Mucosa of rectum (tissue), 2 donors: ENCODE results near the gene WDR18.

Source experiments
- H3K27ac ChIP-seq, 2 donors: one replicate each; pipeline ENCODE4 v1.7.0; 2013; ENCODE audit warnings: inconsistent platforms in 2 of 2, low read depth in 2 of 2, low read length in 2 of 2
- H3K27me3 ChIP-seq, 2 donors: one replicate each; pipeline ENCODE4 v1.7.0; 2013; ENCODE audit warnings: low read length in 2 of 2; ENCODE audit not compliant: control insufficient read depth in 2 of 2, insufficient read depth in 2 of 2
- H3K36me3 ChIP-seq, 2 donors: one replicate each; pipeline ENCODE4 v1.7.0; 2013; ENCODE audit warnings: low read length in 2 of 2; ENCODE audit not compliant: control insufficient read depth in 2 of 2, insufficient read depth in 2 of 2
- H3K4me1 ChIP-seq, 2 donors: one replicate each; pipeline ENCODE4 v1.7.0; 2013; ENCODE audit warnings: low read length in 2 of 2, mild to moderate bottlenecking in 1 of 2; ENCODE audit not compliant: control insufficient read depth in 2 of 2, insufficient read depth in 2 of 2
- H3K4me3 ChIP-seq, 2 donors: one replicate each; pipeline ENCODE4 v1.7.0; 2013; ENCODE audit warnings: low read length in 2 of 2
- H3K9ac ChIP-seq, 2 donors: one replicate each; pipeline ENCODE4 v1.7.0; 2013; ENCODE audit warnings: low read length in 2 of 2, low read depth in 1 of 2, mild to moderate bottlenecking in 1 of 2
- H3K9me3 ChIP-seq, 2 donors: one replicate each; pipeline ENCODE4 v1.7.0; 2013; ENCODE audit warnings: low read length in 2 of 2; ENCODE audit not compliant: control insufficient read depth in 2 of 2
- donor health status: healthy.
- donor health status: Normal muscosa, but diverticular disease.

Gene WDR18

DNA sequence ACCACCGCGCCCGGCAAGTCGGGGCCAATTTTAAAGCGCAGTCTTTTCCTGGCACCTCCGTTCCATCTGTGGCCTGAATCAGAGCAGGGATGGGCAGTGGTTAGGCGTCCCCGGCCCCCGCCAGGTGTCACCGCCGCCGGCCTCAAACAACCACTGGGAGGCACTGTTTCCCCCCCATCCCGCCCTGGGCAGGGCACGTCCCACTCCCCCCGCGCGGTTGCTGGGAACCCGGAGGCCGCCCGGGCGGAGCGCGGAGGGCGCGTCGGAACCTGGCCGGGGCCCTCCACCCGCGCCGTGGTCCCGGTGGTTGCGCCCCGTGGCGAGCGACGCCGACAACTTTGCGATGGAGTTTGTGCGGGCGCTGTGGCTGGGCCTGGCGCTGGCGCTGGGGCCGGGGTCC is 15.9 kb downstream of the WDR18 start, which contains the start of gene GRIN3B:
Gene GRIN3B (plus strand): TSS at position 325 of the 400 bp plus-strand sequence. CDS start 19 bp downstream, at position 344.
- H3K27me3 ChIP-seq: peaks cover 43 to 47% of the 10 kb centered on the region in 2 donors

DNA sequence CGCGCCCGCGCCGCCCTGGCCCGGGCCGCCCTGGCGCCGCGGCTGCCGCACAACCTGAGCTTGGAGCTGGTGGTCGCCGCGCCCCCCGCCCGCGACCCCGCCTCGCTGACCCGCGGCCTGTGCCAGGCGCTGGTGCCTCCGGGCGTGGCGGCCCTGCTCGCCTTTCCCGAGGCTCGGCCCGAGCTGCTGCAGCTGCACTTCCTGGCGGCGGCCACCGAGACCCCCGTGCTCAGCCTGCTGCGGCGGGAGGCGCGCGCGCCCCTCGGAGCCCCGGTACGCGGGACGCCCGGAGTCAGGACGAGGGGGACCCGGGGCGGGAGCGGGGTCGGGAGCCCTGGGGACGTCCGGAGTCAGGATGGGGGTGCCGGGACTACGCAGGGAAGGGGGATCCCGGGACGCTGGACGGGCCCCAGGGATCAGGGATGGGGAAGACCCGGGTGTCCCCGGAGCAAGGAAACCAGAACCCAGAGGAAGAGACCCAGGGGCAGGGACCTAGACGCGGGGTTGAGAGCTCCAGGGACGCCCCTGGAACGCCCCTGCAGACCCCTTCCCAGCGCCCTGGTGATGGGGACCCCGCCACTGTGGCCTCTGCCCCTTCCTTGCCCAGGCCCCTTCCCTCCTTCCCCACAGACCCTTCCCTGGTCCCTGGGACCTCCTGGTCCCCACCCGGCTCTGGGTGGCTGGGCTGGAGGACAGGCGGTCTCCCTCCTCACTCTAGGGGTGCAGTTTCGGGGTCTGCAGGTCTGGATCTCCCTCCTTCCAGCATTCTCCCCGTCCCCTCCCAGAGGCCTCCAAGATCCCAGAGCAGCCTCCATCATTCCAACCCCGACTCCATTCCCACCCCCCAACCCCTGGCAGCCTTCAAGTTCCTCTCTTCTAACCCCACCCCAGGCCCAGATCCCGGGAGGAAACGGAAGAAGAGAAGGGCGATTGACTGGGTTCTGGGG is 16.7 kb downstream of the WDR18 start:
- peaks cover 3 to 10% of the 10 kb centered on the region in 2 donors for H3K4me1 ChIP-seq
- no peak overlapping the region for H3K27ac ChIP-seq
- H3K9ac ChIP-seq: no peak overlapping the region
- H3K4me3 ChIP-seq: no peak overlapping the region
- H3K36me3 ChIP-seq: no peaks in the 10 kb centered on the region
- H3K9me3 ChIP-seq: no peaks in the 10 kb centered on the region
- H3K27me3 ChIP-seq: peaks cover 40 to 42% of the 10 kb centered on the region in 2 donors

More for the DNA sequence above, 15.9 kb downstream of the WDR18 start, which contains the start of gene GRIN3B:
- Histone ChIP-seq H3K9ac (no peak within 1 kb of the TSS), H3K36me3 (no peaks in the 10 kb centered on the region), H3K27ac (no peak within 1 kb of the TSS), H3K9me3 (no peaks in the 10 kb centered on the region), H3K4me3 (no peak within 1 kb of the TSS), H3K4me1 (peaks cover 5 to 10% of the 10 kb centered on the region in 2 donors)

DNA sequence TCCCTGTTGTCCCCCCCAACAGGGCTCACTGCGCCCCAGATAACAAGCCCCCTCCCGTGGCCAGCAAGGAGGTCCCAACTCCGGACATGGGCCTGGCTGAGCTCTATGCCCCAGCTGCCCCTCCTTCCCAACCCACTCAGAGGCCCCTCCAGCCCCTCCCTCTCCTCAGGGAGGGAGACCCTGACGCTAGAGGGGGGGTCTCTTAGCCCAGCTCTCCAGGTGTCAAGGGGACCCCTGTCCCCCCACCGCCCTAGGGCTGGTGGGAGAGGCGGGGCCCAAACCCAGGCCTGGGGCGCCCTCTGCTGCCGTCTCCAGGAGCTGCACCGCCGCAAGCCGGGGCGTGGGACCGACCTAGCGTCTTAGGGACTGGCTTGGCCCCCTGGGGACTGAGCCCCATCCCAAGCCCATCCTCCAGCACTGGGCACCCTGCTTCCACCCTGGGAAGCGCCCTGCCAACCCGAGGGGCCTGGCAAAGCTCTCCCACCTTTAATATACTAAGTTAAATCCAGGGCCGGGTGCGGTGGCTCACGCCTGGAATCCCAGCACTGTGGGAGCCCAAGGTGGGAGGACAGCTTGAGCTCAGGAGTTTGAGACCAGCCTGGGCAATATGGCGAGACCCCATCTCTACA is 17.5 kb downstream of the WDR18 start:
- H3K4me1 ChIP-seq: peaks cover 0 to 3% of the 10 kb centered on the region in 2 donors
- peaks cover 33 to 35% of the 10 kb centered on the region in 2 donors for H3K27me3 ChIP-seq
- no peak overlapping the region for H3K4me3 ChIP-seq

DNA sequence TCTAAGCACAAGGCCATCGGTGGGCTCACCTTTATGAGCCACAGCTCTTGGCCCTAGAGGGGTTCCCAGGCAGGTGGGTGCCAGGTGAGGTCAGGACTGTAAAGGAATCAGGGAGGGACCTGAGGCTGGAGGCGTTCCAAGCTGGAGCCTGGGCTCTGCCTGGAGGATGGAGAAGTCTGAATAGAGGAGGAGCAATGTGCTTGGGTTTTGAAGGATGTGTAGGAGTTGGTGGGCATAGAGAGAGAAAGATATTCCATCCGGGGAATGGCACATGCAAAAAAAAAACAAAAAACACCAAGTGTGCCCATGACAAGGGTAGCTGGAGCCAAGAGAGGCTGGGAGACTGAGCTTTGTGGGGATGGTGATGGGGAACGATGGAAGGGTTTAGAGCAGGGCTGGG is 18.5 kb downstream of the WDR18 start:
- peaks cover 27 to 29% of the 10 kb centered on the region in 2 donors for H3K27me3 ChIP-seq
- no peak overlapping the region for H3K9ac ChIP-seq

More for the DNA sequence above, 17.5 kb downstream of the WDR18 start:
- no peak overlapping the region for H3K27ac ChIP-seq
- no peaks in the 10 kb centered on the region for H3K36me3 ChIP-seq
- no peak overlapping the region for H3K9ac ChIP-seq
- no peaks in the 10 kb centered on the region for H3K9me3 ChIP-seq

DNA sequence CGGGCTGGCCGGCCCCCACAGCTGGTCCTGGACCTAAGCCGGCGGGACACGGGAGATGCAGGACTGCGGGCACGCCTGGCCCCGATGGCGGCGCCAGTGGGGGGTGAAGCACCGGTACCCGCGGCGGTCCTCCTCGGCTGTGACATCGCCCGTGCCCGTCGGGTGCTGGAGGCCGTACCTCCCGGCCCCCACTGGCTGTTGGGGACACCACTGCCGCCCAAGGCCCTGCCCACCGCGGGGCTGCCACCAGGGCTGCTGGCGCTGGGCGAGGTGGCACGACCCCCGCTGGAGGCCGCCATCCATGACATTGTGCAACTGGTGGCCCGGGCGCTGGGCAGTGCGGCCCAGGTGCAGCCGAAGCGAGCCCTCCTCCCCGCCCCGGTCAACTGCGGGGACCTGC is 19.1 kb downstream of the WDR18 start:
- peaks cover 20 to 22% of the 10 kb centered on the region in 2 donors for H3K27me3 ChIP-seq
- no peak overlapping the region for H3K27ac ChIP-seq
- H3K36me3 ChIP-seq: no peaks in the 10 kb centered on the region
- H3K9ac ChIP-seq: no peak overlapping the region
- no peaks in the 10 kb centered on the region for H3K9me3 ChIP-seq
- no peak overlapping the region for H3K4me3 ChIP-seq
- peaks cover 0 to 3% of the 10 kb centered on the region in 2 donors for H3K4me1 ChIP-seq

More for the DNA sequence above, 18.5 kb downstream of the WDR18 start:
- Histone ChIP-seq H3K27ac (no peak overlapping the region), H3K9me3 (no peaks in the 10 kb centered on the region), H3K4me1 (peaks cover 0 to 3% of the 10 kb centered on the region in 2 donors), H3K36me3 (no peaks in the 10 kb centered on the region), H3K4me3 (no peak overlapping the region)

DNA sequence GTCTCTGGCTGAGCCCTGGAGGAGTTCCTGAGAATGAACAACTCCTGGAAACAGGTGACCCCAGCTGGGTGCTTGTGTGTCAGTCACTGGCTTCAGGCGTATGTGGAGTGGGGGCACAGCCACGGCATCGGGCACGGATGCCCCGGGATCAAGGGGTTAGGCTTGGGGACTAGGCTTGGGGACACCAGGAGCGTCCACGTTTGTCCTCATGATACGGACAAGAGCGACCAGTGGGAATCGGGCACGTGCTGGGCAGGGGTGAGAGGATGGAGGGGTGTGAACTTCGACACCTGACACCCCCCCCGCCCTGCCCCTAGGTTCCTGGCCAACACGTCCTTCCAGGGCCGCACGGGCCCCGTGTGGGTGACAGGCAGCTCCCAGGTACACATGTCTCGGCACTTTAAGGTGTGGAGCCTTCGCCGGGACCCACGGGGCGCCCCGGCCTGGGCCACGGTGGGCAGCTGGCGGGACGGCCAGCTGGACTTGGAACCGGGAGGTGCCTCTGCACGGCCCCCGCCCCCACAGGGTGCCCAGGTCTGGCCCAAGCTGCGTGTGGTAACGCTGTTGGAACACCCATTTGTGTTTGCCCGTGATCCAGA is 20.2 kb downstream of the WDR18 start:
- Histone ChIP-seq H3K27ac (no peak overlapping the region), H3K27me3 (peaks cover 12 to 13% of the 10 kb centered on the region in 2 donors), H3K9me3 (no peaks in the 10 kb centered on the region), H3K4me1 (peaks cover 0 to 3% of the 10 kb centered on the region in 2 donors), H3K4me3 (no peak overlapping the region), H3K9ac (no peak overlapping the region), H3K36me3 (no peaks in the 10 kb centered on the region)

DNA sequence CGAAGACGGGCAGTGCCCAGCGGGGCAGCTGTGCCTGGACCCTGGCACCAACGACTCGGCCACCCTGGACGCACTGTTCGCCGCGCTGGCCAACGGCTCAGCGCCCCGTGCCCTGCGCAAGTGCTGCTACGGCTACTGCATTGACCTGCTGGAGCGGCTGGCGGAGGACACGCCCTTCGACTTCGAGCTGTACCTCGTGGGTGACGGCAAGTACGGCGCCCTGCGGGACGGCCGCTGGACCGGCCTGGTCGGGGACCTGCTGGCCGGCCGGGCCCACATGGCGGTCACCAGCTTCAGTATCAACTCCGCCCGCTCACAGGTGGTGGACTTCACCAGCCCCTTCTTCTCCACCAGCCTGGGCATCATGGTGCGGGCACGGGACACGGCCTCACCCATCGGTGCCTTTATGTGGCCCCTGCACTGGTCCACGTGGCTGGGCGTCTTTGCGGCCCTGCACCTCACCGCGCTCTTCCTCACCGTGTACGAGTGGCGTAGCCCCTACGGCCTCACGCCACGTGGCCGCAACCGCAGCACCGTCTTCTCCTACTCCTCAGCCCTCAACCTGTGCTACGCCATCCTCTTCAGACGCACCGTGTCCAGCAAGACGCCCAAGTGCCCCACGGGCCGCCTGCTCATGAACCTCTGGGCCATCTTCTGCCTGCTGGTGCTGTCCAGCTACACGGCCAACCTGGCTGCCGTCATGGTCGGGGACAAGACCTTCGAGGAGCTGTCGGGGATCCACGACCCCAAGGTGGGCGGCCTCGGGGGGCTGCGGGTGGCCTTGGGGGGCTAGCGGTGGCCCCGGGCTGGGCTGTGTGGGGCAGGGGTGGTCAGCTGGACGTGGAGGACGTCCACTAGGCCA is 20.9 kb downstream of the WDR18 start:
- no peak overlapping the region for H3K9ac ChIP-seq
- peaks cover 0 to 3% of the 10 kb centered on the region in 2 donors for H3K4me1 ChIP-seq
- H3K9me3 ChIP-seq: no peaks in the 10 kb centered on the region
- H3K4me3 ChIP-seq: no peak overlapping the region
- no peak overlapping the region for H3K27ac ChIP-seq
- peaks cover 0 to 1% of the 10 kb centered on the region in 2 donors for H3K36me3 ChIP-seq
- H3K27me3 ChIP-seq: peaks cover 9 to 10% of the 10 kb centered on the region in 2 donors

DNA sequence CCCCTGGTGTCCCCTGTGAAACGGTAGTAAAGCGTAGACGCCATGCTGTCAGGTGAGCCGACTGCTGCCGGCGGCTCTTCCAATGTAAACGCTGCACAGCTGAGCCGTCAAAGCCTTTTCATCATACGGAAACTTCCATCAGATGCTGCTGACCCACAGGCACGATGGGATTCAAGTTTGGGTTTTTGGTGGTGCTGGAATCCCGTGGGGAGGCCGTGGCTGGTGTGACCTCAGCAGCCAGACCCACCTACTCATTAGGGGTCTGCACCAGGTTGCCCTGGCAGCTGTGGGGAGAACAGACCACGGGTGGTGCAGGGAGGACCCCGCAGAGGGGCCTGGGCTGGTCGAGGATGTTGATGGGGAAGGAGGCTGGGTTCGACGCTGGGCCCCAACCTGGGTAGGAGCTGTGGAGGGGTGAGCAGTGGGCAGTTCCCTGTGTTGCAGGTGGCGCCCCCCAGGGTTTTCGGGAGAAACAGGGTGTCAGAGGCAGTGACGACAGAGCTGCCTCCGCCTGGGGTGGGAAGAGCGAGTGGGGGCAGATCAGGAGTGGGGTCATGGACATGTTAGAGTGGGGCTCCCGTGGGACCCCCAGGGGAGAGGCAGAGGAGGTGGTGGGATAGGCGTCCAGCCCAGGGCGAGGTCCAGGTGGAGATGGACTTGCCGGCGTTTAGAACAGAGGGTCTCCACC is 22.7 kb downstream of the WDR18 start:
- H3K9ac ChIP-seq: no peak overlapping the region
- peaks cover 0 to 6% of the 10 kb centered on the region in 2 donors for H3K36me3 ChIP-seq

More for the DNA sequence above, 22.7 kb downstream of the WDR18 start:
- Histone ChIP-seq H3K27ac (no peak overlapping the region), H3K27me3 (peaks cover 4 to 5% of the 10 kb centered on the region in 2 donors), H3K4me3 (no peak overlapping the region), H3K4me1 (no peaks in the 10 kb centered on the region), H3K9me3 (no peaks in the 10 kb centered on the region)
